Stimulated activated CD4-positive, alpha-beta T cell treated with anti-CD3 and anti-CD28 coated beads, Interleukin-12 subunit alpha, Interleukin-12 subunit beta, amount 100 ng/mL, for 24 hours (primary cell): ENCODE data around the gene RSL24D1.
"Not testable (repeated sequence)": the region's sequence is repeated elsewhere in the genome, so short reads cannot be mapped to it uniquely, and the experiment has no call there.

Source experiments
- DNase-seq, 2 experiments: peaks; one replicate each; pipeline ENCODE4 v3.0.0-alpha.2; 2020; ENCODE audit warnings: low read depth in 2 of 2

The RSL24D1 gene

GRCh38 chr15:55204464-55204863 is 7.7 kb upstream of the RSL24D1 start:
- DNase-seq = no peak

DNA sequence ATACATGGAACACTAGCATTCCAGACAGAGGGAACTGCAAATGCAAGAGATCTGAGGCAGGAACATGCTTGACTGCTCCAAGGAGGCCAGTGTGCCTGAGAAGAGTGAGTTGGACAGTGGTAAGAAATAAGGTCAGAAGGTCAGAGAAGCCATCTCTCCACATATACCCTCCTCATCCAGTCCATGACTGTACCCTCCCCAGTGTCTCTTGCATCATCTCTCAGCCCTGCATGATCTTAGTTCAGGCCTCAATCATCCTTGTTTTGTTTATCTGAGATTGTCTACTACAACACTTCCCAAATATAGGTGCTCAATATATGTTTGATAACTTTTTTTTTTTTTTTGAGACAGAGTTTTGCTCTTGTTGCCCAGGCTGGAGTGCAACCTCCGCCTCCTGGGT is 5.5 kb upstream of the RSL24D1 start:
- DNase-seq = no peak

DNA sequence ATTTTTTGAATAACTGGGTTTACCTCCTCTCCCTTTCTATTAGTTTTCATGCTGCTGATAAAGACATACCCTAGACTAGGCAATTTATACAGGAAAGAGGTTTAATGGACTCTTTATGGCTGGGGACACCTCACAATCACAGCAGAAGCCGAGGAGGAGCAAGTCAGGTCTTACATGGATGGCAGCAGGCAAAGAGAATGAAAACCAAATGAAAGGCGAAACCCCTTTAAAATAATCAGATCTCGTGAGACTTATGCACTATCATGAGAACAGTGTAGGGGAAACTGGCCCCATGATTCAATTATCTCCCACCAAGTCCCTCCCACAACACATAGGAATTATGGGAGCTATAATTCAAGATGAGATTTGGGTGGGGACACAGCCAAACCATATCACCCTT is 2.0 kb upstream of the RSL24D1 start:
- DNase-seq = no peak

DNA sequence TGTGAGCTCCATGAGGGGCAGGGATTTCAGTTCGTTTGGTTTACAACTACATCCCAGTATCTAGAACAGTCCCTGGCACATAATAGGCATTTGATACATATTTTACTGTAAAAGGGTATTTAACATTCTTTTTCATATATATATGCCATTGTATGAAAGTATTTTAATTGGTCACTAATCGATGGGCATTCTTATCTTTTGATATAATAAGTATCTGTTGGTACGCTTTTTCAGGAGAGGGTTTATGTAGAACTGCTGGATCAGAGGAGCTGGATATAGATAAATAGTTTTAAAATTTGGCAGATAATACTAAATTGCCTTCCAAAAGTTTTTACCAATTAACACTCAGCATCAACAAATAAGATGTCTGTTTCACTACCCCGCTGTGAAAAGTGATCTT is 978 bp upstream of the RSL24D1 start:
- DNase-seq = no peak

DNA sequence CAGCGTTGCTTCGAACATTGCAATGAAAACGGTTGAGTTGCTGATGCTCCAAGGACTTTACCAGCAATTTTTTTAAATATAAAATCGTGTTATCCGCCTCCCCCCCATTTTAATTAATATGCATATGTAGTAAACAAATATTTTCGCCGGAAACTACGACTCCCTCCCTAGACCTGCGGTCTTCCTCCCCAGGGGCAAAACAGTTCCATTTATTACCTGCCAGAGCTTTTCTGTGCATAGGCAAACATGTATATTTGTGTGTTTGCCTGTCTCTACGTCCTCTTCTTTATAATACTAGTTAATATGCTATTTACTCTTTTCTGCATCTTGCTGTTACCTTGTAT is 593 bp upstream of the RSL24D1 start:
- no peak for DNase-seq

DNA sequence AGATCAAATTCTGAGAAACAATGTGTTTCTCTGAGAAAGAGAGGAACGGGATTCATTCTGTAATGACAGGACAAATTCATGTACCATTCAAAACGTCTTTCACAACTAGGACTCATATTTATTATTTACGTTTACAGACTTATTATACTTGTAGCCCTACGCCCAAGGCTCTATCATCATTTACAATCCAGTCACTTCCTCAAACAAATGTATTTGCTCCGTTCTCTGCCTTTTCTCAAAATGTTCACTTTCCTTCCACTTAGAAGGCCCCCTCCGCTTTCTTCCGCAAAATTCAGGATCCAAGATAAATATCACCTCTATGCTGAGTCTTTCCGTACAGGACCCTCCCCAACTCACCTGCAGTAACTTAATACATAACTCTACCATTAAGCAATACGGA is 745 bp downstream of the RSL24D1 start:
- no peak for DNase-seq

GRCh38 chr15:55194256-55194655 is 2.5 kb downstream of the RSL24D1 start:
- DNase-seq = no peak

GRCh38 chr15:55186331-55186730 is 10.4 kb downstream of the RSL24D1 start:
- no peak for DNase-seq

- DNase-seq = no peak
Observed at GRCh38 chr15:55183679-55184078, 13.1 kb downstream of the RSL24D1 start.

- DNase-seq = no peak
Observed at GRCh38 chr15:55179141-55179540, 17.6 kb downstream of the RSL24D1 start.

GRCh38 chr15:55170361-55170760 is 26.4 kb downstream of the RSL24D1 start:
- no peak for DNase-seq

GRCh38 chr15:55168350-55168974 is 28.3 kb downstream of the RSL24D1 start:
- DNase-seq = peak; percentile 2 to 52

DNA sequence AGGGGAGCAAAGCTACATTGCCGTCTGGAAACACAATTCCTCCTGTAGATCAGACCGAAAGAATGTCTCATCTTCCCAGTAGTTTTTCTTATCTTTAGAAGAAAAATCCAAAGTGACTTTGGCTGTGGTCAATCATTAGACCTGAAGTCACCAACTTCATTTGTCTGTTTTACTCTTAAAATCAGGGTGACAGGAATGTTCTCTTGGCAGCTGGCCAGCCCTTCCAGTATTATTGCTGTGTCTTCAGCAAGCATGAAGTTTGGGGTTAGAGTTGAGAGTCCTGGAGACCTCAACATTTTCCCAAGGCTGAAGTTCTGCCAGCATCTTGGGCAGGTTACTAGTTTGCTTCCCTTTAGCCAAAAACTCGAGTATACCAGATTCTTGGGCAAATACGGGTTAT is 32.5 kb downstream of the RSL24D1 start:
- DNase-seq = no peak

GRCh38 chr15:55151631-55152030 is 45.1 kb downstream of the RSL24D1 start:
- no peak for DNase-seq

GRCh38 chr15:55143132-55143531 is 53.6 kb downstream of the RSL24D1 start:
- not testable (repeated sequence) for DNase-seq

GRCh38 chr15:55133972-55134371 is 62.8 kb downstream of the RSL24D1 start:
- DNase-seq = no peak

GRCh38 chr15:55132672-55133071 is 64.1 kb downstream of the RSL24D1 start:
- DNase-seq = no peak
